ENCODE data around the gene NHLRC2. TPM values are rescaled to one million over a fixed set of nuclear protein-coding genes. Genes with fewer than 3 reads are reported as not detected.

The NHLRC2 gene
- total RNA-seq, 2 donors from 2014 or later, result 37.7 to 54.9 TPM

DNA sequence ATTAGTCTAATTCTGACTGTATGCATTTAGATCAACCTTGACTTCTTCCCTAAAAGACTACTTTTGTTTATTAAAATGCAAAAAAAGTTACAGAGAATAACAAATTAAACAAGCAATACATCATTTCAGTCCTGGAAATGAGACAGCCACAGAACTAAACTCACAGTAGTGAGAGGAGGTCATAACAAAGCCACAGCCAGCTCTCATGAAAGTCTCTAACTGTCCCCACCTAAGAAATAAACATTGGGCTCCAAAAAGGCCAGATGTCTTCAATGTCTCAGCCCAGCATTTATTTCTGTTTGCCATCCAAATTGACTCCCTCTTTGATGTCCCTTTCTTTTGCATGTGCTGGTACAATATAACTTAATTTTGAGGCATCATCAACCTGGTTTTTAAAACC lies 74.4 kb downstream of the NHLRC2 start:
- Mint-ChIP-seq H3K4me1 (peaks cover 3% of the 10 kb centered on the region), H3K9me3 (no peaks in the 10 kb centered on the region), H3K27me3 (ENCODE audit: insufficient read depth) (no peaks in the 10 kb centered on the region), H3K27ac (no peak overlapping the region), H3K4me3 (no peak overlapping the region), H3K36me3 (ENCODE audit: low read depth) (no peaks in the 10 kb centered on the region)
- Histone ChIP-seq H3K9ac (ENCODE audit: extremely low read depth, low read length, poor library complexity, severe bottlenecking) (no peak overlapping the region), H3K9me3 (ENCODE audit: control insufficient read depth, low read length) (peaks cover 6% of the 10 kb centered on the region), H3K27ac (ENCODE audit: low read depth, low read length) (no peak overlapping the region), H3K27me3 (ENCODE audit: control insufficient read depth, insufficient read depth, low read length, poor library complexity, severe bottlenecking) (no peaks in the 10 kb centered on the region), H3K4me3 (ENCODE audit: low read length) (no peak overlapping the region), H3K4me1 (ENCODE audit: control insufficient read depth, insufficient read depth, low read length) (no peaks in the 10 kb centered on the region), H3K36me3 (ENCODE audit: control insufficient read depth, insufficient read depth, low read length) (no peaks in the 10 kb centered on the region)
- no peak for DNase-seq
- TF ChIP-seq, protein P1, sequence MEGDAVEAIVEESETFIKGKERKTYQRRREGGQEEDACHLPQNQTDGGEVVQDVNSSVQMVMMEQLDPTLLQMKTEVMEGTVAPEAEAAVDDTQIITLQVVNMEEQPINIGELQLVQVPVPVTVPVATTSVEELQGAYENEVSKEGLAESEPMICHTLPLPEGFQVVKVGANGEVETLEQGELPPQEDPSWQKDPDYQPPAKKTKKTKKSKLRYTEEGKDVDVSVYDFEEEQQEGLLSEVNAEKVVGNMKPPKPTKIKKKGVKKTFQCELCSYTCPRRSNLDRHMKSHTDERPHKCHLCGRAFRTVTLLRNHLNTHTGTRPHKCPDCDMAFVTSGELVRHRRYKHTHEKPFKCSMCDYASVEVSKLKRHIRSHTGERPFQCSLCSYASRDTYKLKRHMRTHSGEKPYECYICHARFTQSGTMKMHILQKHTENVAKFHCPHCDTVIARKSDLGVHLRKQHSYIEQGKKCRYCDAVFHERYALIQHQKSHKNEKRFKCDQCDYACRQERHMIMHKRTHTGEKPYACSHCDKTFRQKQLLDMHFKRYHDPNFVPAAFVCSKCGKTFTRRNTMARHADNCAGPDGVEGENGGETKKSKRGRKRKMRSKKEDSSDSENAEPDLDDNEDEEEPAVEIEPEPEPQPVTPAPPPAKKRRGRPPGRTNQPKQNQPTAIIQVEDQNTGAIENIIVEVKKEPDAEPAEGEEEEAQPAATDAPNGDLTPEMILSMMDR (conservative IDR thresholded peaks at IDR 0.05), result no peak

DNA sequence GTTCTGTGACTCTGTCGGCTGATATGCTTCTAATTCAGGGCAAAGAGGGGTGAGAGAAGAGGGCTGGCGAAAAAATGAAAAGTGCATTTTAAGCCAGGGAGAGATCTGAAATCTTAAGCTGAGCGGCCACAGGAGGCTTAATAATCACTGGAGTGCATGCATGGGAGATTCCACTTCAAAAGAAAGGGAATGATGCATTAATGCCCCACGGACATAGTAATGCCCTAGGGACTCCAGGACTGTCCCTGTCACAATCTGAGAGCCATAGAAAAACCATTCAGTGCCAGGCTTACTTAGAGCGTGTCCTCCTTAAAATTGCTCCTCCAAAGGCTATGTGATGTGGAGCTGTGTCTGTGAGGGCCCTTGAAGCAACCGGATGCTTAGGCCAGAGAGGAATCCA lies 75.1 kb downstream of the NHLRC2 start:
- no peaks in the 10 kb centered on the region for H3K9me3 Mint-ChIP-seq
- no peaks in the 10 kb centered on the region for H3K27me3 Mint-ChIP-seq (ENCODE audit: insufficient read depth)
- TF ChIP-seq, protein P1 (conservative IDR thresholded peaks at IDR 0.05), result no peak
- H3K4me3 ChIP-seq (ENCODE audit: low read length), result no peak overlapping the region
- H3K36me3 ChIP-seq (ENCODE audit: control insufficient read depth, insufficient read depth, low read length), result no peaks in the 10 kb centered on the region
- peaks cover 3% of the 10 kb centered on the region for H3K4me1 Mint-ChIP-seq
- no peak overlapping the region for H3K9ac ChIP-seq (ENCODE audit: extremely low read depth, low read length, poor library complexity, severe bottlenecking)
- H3K27ac ChIP-seq (ENCODE audit: low read depth, low read length), result no peak overlapping the region
- no peaks in the 10 kb centered on the region for H3K4me1 ChIP-seq (ENCODE audit: control insufficient read depth, insufficient read depth, low read length)
- peaks cover 6% of the 10 kb centered on the region for H3K9me3 ChIP-seq (ENCODE audit: control insufficient read depth, low read length)
- DNase-seq, result no peak
- H3K4me3 Mint-ChIP-seq, result no peak overlapping the region
- H3K27ac Mint-ChIP-seq, result no peak overlapping the region
- 88 to 94% methylated on average over 5 to 6 of the region's 6 CpGs for WGBS, 2 experiments (ENCODE audit: insufficient coverage in 1 of 2, insufficient read length in 1 of 2)
- no peaks in the 10 kb centered on the region for H3K36me3 Mint-ChIP-seq (ENCODE audit: low read depth)
- H3K27me3 ChIP-seq (ENCODE audit: control insufficient read depth, insufficient read depth, low read length, poor library complexity, severe bottlenecking), result no peaks in the 10 kb centered on the region

DNA sequence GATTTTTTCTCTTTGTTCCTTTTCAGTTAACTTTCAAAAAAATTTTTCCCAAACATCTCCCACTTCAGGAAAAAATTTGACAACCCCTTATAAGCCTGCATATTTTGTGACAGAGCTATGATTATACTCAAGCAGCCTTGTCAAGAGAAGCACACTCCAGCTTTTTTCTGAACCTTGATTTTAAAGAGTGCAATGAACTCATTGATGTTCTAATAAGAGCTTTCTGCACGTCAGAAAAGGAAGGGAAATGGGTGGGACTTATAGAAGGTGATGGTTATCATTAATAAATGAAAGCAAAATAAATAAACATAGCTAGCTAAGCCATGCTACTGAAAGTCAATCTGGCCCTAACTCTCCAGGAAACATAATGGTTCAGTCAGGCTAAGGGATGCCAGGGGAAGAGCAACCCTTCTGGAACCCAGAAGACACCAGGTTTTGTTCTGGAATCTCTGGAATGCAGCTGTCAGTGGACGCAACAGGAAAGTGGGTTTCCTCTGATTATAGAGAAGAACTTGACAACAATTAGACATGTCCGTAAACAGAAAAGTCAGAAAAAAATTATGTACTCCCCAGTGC lies 76.1 kb downstream of the NHLRC2 start:
- no peaks in the 10 kb centered on the region for H3K9me3 Mint-ChIP-seq
- Histone ChIP-seq H3K4me1 (ENCODE audit: control insufficient read depth, insufficient read depth, low read length) (no peaks in the 10 kb centered on the region), H3K27ac (ENCODE audit: low read depth, low read length) (no peak overlapping the region), H3K4me3 (ENCODE audit: low read length) (no peak overlapping the region), H3K9ac (ENCODE audit: extremely low read depth, low read length, poor library complexity, severe bottlenecking) (no peak overlapping the region), H3K9me3 (ENCODE audit: control insufficient read depth, low read length) (no peaks in the 10 kb centered on the region), H3K27me3 (ENCODE audit: control insufficient read depth, insufficient read depth, low read length, poor library complexity, severe bottlenecking) (no peaks in the 10 kb centered on the region), H3K36me3 (ENCODE audit: control insufficient read depth, insufficient read depth, low read length) (no peaks in the 10 kb centered on the region)
- H3K27me3 Mint-ChIP-seq (ENCODE audit: insufficient read depth), result no peaks in the 10 kb centered on the region
- H3K27ac Mint-ChIP-seq, result no peak overlapping the region
- TF ChIP-seq, protein P1 (conservative IDR thresholded peaks at IDR 0.05), result no peak
- no peaks in the 10 kb centered on the region for H3K36me3 Mint-ChIP-seq (ENCODE audit: low read depth)
- no peak for DNase-seq
- 88 to 92% methylated on average over 3 of the region's 3 CpGs for WGBS, 2 experiments (ENCODE audit: insufficient coverage in 1 of 2, insufficient read length in 1 of 2)
- peaks cover 3% of the 10 kb centered on the region for H3K4me1 Mint-ChIP-seq
- no peak overlapping the region for H3K4me3 Mint-ChIP-seq
